Measurements from ENCODE around the gene SPCS1.

DNA sequence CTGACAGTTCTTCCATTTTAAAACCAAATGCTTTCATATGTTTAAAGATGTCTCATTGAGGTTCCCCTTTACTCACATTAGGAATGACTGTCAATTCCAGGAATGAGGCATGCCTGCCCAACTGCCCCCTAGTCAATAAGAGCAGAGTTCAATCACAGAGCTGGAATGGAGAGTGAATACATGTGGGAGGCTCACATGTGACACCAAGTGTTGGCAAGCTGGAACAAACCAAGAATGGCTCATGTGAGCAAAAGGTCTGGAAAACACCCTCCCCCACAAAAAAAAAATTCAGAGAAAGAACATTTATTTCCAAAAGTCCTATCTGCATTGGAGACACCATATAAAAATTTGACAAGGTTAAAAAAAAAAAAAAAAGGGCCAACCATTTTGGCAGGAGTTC is 23.9 kb upstream of the SPCS1 start:
- TF ChIP-seq, protein P1, sequence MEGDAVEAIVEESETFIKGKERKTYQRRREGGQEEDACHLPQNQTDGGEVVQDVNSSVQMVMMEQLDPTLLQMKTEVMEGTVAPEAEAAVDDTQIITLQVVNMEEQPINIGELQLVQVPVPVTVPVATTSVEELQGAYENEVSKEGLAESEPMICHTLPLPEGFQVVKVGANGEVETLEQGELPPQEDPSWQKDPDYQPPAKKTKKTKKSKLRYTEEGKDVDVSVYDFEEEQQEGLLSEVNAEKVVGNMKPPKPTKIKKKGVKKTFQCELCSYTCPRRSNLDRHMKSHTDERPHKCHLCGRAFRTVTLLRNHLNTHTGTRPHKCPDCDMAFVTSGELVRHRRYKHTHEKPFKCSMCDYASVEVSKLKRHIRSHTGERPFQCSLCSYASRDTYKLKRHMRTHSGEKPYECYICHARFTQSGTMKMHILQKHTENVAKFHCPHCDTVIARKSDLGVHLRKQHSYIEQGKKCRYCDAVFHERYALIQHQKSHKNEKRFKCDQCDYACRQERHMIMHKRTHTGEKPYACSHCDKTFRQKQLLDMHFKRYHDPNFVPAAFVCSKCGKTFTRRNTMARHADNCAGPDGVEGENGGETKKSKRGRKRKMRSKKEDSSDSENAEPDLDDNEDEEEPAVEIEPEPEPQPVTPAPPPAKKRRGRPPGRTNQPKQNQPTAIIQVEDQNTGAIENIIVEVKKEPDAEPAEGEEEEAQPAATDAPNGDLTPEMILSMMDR (IDR thresholded peaks at IDR 0.05), result no peak
- no peak for TF ChIP-seq EZH2phosphoT487 (IDR thresholded peaks at IDR 0.05)

All from neural progenitor cell (in vitro differentiated cells).